VCaP (cell line): ENCODE results near the gene CSF1R.

Source experiments
- H3K27ac ChIP-seq: fragments of 450-650 bp; 2 replicates; pipeline ENCODE4 v1.5.1; 2017
- CTCF ChIP-seq: fragments of 450-650 bp; conservative IDR thresholded peaks from 2 replicates; pipeline ENCODE4 v1.5.1; 2017; ENCODE audit warnings: mild to moderate bottlenecking, moderate library complexity

CSF1R gene

GRCh38 chr5:150064681-150065220 lies 21.6 kb downstream of the CSF1R start:
- TF ChIP-seq CTCF: no peak
- H3K27ac ChIP-seq: no peak overlapping the region

- no peak overlapping the region for H3K27ac ChIP-seq
- TF ChIP-seq CTCF: no peak
These were observed 22.7 kb downstream of the CSF1R start for GRCh38 chr5:150063638-150064037.

- TF ChIP-seq CTCF: no peak
- no peak overlapping the region for H3K27ac ChIP-seq
These were observed 24.0 kb downstream of the CSF1R start for GRCh38 chr5:150062216-150062922.

GRCh38 chr5:150061538-150061995 lies 24.8 kb downstream of the CSF1R start:
- no peak for TF ChIP-seq CTCF
- no peak overlapping the region for H3K27ac ChIP-seq

GRCh38 chr5:150060471-150060870 lies 25.9 kb downstream of the CSF1R start:
- TF ChIP-seq CTCF: no peak
- H3K27ac ChIP-seq: no peak overlapping the region

GRCh38 chr5:150059623-150060022 lies 26.7 kb downstream of the CSF1R start:
- no peak for TF ChIP-seq CTCF
- no peak overlapping the region for H3K27ac ChIP-seq

- no peak for TF ChIP-seq CTCF
- no peak overlapping the region for H3K27ac ChIP-seq
These were observed 27.8 kb downstream of the CSF1R start for GRCh38 chr5:150058480-150059126.
